Tibial artery (tissue), 4 donors: ENCODE data around the gene SCN5A.

Experiments used
- DNase-seq, 2 donors: peaks; one replicate each; pipeline ENCODE4 v3.0.0-alpha.2; 2019
- H3K27ac ChIP-seq, 2 donors: fragments of 200-600 bp; sonication (generic) in 1 of 2; 1 replicate in 1 of 2; 2 replicates in 1 of 2; pipeline ENCODE4 v1.5.1; 2018 to 2019; ENCODE audit warnings: mild to moderate bottlenecking in 1 of 2
- H3K27me3 ChIP-seq, 2 donors: fragments of 200-600 bp; sonication (generic) in 1 of 2; one replicate each; pipeline versions ENCODE4 v1.5.1 to v1.6.0; 2016 to 2019
- H3K36me3 ChIP-seq, 3 donors: fragments of 200-600 bp; sonication (generic) in 2 of 3; one replicate each; pipeline ENCODE4 v1.5.1; 2016 to 2019; ENCODE audit warnings: mild to moderate bottlenecking in 2 of 3
- H3K4me1 ChIP-seq, 4 donors: fragments of 200-600 bp; sonication (generic) in 2 of 4; 1 replicate in 3 of 4; 2 replicates in 1 of 4; pipeline ENCODE4 v1.5.1; 2016 to 2019
- H3K4me3 ChIP-seq, 2 donors: fragments of 200-600 bp; sonication (generic) in 1 of 2; 1 replicate in 1 of 2; 2 replicates in 1 of 2; pipeline ENCODE4 v1.5.1; 2018 to 2019; ENCODE audit warnings: mild to moderate bottlenecking in 2 of 2
- H3K9me3 ChIP-seq, 3 donors: fragments of 200-600 bp; sonication (generic) in 1 of 3; one replicate each; pipeline ENCODE4 v1.5.1; 2016 to 2019
- intact Hi-C: fragments of 100-400 bp; cut with DNase I; formaldehyde crosslinking; loops from one replicate; pipeline ENCODE4 v1.15.0; 2023; ENCODE audit warnings: low total_unique reads
- TF ChIP-seq, protein P1 (sequence below), 2 experiments: fragments of 200-600 bp in 1 of 2; fragments of 450-650 bp in 1 of 2; IDR thresholded peaks; one replicate each; pipeline ENCODE4 v1.5.1; 2017 to 2019; ENCODE audit warnings: antibody characterized with exemption in 2 of 2, mild to moderate bottlenecking in 1 of 2, moderate library complexity in 1 of 2

The SCN5A gene

DNA sequence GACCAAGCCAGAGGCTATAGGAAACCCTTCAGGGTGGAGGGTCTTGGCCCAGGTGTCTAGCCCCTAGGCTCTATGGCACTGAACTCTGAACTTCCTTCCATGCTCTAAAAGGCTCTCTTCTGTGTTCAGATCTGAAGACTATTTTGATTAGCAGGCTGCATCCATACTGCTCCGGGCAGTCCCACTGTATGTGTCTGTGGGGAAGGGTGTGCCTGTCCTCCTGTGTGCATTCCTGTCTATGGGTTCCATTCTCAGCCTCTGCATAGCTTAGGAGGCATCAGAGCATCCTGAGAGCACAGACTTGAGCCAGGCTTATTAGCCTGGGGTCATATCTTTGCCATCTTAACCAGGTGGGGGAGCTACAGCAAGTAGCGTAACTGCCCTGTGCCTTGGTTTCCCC lies 115.3 kb downstream of the SCN5A start:
- H3K4me1 ChIP-seq = no peaks in the 10 kb centered on the region
- H3K36me3 ChIP-seq = peaks cover 13 to 27% (median 19%) of the 10 kb centered on the region in 3 donors
- no peak overlapping the region for H3K27ac ChIP-seq
- no peaks in the 10 kb centered on the region for H3K27me3 ChIP-seq
- intact Hi-C loops = no loop called here
- no peak for DNase-seq
- no peaks in the 10 kb centered on the region for H3K9me3 ChIP-seq
- TF ChIP-seq, protein P1, sequence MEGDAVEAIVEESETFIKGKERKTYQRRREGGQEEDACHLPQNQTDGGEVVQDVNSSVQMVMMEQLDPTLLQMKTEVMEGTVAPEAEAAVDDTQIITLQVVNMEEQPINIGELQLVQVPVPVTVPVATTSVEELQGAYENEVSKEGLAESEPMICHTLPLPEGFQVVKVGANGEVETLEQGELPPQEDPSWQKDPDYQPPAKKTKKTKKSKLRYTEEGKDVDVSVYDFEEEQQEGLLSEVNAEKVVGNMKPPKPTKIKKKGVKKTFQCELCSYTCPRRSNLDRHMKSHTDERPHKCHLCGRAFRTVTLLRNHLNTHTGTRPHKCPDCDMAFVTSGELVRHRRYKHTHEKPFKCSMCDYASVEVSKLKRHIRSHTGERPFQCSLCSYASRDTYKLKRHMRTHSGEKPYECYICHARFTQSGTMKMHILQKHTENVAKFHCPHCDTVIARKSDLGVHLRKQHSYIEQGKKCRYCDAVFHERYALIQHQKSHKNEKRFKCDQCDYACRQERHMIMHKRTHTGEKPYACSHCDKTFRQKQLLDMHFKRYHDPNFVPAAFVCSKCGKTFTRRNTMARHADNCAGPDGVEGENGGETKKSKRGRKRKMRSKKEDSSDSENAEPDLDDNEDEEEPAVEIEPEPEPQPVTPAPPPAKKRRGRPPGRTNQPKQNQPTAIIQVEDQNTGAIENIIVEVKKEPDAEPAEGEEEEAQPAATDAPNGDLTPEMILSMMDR (IDR thresholded peaks at IDR 0.05) = no peak
- H3K4me3 ChIP-seq = no peak overlapping the region

DNA sequence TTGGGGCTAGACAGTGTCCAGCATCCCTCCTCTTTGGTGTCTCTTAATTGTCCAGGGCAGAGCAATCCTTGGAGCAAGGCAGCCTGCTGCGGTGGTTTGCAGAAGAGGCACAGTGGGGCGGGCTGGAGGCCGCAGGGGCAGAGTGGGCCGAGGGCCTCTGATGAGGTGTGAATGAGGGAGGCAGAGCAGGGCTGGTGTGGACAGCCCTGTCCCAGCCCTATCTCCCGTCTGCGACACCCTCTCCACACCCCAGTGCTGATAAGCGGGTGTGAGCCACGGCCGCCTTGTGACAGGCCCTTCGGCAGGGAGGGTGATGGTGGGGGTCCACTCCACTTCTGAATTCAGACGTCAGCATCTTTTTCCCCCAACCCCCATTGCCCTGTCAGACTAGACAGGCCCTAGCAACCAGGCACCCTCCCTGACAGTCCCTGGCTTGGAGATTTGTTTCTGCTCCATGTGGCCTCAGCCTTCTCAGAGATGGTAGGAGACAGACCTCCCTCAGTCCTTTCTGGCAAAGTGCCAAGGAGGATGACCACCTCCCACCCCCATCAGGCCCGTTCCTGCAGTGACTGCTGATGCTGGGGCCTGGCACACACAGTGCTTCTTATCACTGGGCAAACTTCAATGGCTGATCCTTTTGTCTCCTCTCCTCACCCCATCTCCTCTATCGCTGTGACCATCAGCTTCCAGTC lies 116.1 kb downstream of the SCN5A start:
- no peak for DNase-seq
- Histone ChIP-seq H3K4me3 (no peak overlapping the region), H3K4me1 (no peaks in the 10 kb centered on the region), H3K27ac (no peak overlapping the region), H3K9me3 (no peaks in the 10 kb centered on the region), H3K36me3 (peaks cover 13 to 29% (median 19%) of the 10 kb centered on the region in 3 donors), H3K27me3 (no peaks in the 10 kb centered on the region)
- TF ChIP-seq, protein P1 (IDR thresholded peaks at IDR 0.05) = no peak
- intact Hi-C loops = no loop called here

- DNase-seq = no peak
- Histone ChIP-seq H3K4me1 (no peaks in the 10 kb centered on the region), H3K9me3 (no peaks in the 10 kb centered on the region), H3K27ac (no peak overlapping the region), H3K36me3 (peaks cover 13 to 38% (median 17%) of the 10 kb centered on the region in 3 donors), H3K27me3 (no peaks in the 10 kb centered on the region), H3K4me3 (no peak overlapping the region)
- intact Hi-C loops = no loop called here
- TF ChIP-seq, protein P1 (IDR thresholded peaks at IDR 0.05) = no peak
These were observed 117.0 kb downstream of the SCN5A start for GRCh38 chr3:38532529-38532928.

DNA sequence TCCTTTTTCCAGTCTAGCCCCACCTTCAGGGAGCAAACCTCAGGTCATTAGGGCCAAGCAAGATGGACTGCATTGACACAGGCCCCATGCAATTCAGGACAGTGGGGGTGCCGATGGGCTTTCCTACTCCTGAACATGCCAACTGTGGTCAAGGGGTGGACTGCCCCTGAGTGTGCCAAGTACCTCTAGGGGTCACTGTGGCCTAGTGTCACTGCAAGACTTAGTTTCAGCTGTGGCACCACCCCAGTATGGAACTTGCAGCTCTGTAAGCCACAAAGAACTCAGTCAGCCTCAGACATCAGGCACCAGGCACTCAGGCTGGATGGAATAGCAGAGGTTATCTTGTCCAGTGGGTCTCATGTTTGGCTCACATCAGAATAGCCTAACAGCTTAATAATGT lies 121.0 kb downstream of the SCN5A start:
- Histone ChIP-seq H3K27ac (no peak overlapping the region), H3K4me1 (no peaks in the 10 kb centered on the region), H3K36me3 (peaks cover 27 to 54% (median 41%) of the 10 kb centered on the region in 3 donors), H3K27me3 (no peaks in the 10 kb centered on the region), H3K4me3 (no peak overlapping the region), H3K9me3 (no peaks in the 10 kb centered on the region)
- no peak for DNase-seq
- TF ChIP-seq, protein P1 (IDR thresholded peaks at IDR 0.05) = no peak
- intact Hi-C loops = no loop called here

DNA sequence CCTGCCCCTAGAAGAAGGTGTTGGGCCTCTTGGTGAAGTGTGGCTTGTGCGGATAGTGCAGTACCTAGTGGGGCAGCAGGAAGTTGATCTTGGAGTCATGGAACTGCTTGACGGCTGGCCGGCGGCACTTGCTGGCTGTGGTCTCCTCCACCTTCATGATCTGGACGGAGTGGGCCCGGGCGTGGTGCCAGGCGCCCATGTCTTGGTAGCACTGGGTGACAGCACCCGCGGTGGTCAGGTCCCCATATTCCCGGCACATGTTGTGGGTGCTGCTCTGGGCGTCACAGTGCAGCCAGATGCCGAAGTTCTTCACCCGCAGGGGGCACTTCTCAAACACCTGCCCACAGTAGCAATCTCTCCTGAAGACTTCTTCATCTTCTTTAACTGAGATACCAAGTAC lies 122.7 kb downstream of the SCN5A start:
- H3K9me3 ChIP-seq = no peaks in the 10 kb centered on the region
- no peak overlapping the region for H3K4me3 ChIP-seq
- TF ChIP-seq, protein P1 (IDR thresholded peaks at IDR 0.05) = no peak
- no peak overlapping the region for H3K27ac ChIP-seq
- intact Hi-C loops = no loop called here
- no peaks in the 10 kb centered on the region for H3K27me3 ChIP-seq
- DNase-seq = no peak
- H3K4me1 ChIP-seq = no peaks in the 10 kb centered on the region
- peaks cover 27 to 68% (median 45%) of the 10 kb centered on the region in 3 donors for H3K36me3 ChIP-seq
